A673 (cell line): ENCODE data around the gene IQGAP2.

Source experiments
- EZH2 ChIP-seq: fragments of 200-600 bp; sonication (generic); IDR thresholded peaks from 2 replicates; pipeline ENCODE4 v1.6.1; 2017; ENCODE audit warnings: borderline replicate concordance, low read depth, mild to moderate bottlenecking, mixed read lengths, antibody characterized with exemption, low read length; ENCODE audit not compliant: poor library complexity, severe bottlenecking
- TF ChIP-seq, protein P1 (sequence below): fragments of 300-800, 200-600 bp; sonication (generic); conservative IDR thresholded peaks from 2 replicates; pipeline ENCODE4 v1.5.1; 2017; ENCODE audit warnings: low read depth, mild to moderate bottlenecking, antibody characterized with exemption, low read length, moderate library complexity, mixed read lengths

DNA sequence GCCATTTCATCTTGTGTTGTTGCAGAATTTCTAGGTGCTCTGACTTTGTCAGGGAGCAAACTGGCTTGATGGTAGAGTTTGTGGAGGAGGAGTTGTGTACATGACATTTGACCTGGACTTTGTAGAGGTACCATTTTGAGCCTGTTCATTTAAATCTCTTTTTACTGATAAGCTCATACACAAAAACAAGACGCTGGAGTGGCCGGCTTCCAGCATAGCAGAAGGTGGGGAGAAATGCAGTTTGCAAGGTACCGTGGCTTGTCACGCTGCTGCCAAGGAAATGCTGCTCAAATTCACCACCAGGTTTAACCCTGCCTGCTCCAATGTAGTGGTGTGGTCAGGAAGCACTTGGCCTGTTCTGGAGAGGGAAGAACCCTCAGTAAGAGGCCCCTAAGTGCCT is 18.9 kb upstream of the IQGAP2 start:
- TF ChIP-seq, protein P1, sequence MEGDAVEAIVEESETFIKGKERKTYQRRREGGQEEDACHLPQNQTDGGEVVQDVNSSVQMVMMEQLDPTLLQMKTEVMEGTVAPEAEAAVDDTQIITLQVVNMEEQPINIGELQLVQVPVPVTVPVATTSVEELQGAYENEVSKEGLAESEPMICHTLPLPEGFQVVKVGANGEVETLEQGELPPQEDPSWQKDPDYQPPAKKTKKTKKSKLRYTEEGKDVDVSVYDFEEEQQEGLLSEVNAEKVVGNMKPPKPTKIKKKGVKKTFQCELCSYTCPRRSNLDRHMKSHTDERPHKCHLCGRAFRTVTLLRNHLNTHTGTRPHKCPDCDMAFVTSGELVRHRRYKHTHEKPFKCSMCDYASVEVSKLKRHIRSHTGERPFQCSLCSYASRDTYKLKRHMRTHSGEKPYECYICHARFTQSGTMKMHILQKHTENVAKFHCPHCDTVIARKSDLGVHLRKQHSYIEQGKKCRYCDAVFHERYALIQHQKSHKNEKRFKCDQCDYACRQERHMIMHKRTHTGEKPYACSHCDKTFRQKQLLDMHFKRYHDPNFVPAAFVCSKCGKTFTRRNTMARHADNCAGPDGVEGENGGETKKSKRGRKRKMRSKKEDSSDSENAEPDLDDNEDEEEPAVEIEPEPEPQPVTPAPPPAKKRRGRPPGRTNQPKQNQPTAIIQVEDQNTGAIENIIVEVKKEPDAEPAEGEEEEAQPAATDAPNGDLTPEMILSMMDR: no peak
- no peak for TF ChIP-seq EZH2
